Stimulated activated CD8-positive, alpha-beta memory T cell treated with anti-CD3 and anti-CD28 coated beads, Interleukin-2, amount 100 ng/mL, for 48 hours (primary cell): ENCODE results near the gene USP34.
"Not testable (repeated sequence)": the region's sequence is repeated elsewhere in the genome, so short reads cannot be mapped to it uniquely, and the experiment has no call there.

Experiments used
- DNase-seq, 2 donors: peaks; one replicate each; pipeline ENCODE4 v3.0.0-alpha.2; 2020; ENCODE audit warnings: low read depth in 2 of 2

The USP34 gene

DNA sequence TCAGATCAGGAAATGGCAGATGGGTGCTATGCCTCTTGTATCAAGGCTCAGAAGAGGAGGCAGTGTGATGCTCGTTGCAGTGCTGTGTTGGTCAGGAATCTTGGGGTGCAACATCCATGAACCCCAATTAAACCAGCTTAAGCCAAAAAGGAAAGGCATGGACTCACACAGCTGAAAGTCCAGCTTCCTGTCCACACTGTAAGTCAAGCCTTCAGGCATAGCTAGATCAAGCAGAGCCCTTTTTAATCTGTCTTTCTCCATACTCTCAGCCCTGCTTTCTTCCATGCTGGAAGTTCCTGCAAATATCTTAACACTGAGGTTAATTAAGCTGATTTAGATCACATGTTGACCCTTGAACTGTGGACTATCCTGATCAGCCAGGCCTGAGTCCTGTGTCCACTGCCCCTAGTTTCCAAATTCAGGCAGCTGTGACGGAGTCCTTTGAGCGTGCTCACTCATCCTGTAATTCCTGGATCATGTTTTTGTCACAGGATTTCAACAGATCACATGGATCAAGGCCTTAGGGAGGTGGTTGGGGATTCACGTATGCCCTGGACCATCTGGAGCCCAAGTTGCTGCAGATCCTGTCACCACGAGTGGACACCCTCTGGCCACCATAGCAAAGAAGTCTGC is 313.4 kb downstream of the USP34 start:
- DNase-seq = no peak

DNA sequence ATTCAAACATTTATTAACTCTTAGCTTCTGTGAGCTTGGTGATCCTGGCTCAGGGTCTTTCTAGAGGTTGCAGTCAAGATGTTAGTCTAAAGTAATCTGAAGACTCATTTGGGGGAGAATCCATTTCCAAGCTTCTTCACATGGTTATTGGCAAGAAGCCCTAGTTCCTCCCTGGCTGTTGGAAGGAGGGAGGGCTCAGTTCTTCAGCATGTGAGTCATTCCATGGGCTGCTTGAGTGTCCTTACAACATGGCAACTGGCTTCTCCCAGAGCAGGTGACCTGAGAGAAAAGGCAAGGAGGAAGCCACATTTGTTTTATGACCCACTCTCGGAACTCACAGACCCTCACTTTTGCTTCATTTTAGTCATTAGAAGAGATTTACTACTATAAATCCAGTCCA is 319.5 kb downstream of the USP34 start:
- DNase-seq = no peak

DNA sequence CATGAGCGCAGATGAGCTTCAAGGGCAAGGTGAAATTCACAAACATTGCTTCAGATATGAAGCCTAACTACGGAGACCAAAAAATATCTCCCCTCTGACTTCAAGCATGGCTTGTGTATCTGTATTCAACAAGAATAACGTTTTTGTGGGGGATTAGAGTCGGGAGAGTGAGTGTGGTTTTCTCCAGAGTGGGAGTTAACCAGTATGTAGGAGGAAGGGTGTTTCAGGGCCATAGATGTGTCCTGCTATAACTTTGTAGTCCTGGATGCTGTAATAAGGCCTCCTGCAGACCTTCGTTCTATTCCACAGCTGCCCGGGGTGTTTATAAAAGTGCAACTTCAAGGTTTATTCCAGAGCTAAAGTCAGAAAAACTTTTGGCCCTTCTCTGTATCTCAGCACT is 321.8 kb downstream of the USP34 start:
- no peak for DNase-seq

DNA sequence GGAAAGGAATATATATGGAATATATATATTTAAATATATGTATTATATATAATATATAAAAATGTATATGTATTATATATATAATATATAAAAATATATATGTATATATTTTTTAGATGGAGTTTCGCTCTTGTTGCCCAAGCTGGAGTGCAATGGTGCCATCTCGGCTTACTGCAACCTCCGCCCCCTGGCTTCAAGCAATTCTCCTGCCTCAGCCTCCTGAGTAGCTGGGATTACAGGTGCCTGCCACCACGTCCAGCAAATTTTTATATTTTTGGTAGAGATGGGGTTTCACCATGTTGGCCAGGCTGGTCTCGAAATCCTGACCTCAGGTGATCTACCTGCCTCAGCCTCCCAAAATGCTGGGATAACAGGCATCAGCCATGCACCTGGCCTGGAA is 322.8 kb downstream of the USP34 start:
- DNase-seq = not testable (repeated sequence)

DNA sequence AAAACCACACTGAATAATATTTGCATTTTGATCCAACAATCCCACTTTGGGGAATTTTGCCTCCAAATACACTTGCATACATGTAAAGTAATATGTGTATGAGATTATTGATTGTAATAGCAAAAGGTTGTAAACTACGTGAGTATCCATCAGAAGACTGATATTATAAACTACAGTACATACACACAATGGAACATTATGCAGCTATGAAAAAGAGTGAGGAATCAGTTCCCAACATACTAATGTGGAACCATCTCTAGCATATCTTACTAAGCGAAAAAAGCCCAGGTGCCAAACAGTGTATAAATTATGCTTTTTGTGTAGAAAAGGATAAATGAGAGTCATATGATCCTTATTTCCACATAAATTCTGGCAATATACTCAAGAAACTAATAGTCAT is 324.9 kb downstream of the USP34 start:
- no peak for DNase-seq

DNA sequence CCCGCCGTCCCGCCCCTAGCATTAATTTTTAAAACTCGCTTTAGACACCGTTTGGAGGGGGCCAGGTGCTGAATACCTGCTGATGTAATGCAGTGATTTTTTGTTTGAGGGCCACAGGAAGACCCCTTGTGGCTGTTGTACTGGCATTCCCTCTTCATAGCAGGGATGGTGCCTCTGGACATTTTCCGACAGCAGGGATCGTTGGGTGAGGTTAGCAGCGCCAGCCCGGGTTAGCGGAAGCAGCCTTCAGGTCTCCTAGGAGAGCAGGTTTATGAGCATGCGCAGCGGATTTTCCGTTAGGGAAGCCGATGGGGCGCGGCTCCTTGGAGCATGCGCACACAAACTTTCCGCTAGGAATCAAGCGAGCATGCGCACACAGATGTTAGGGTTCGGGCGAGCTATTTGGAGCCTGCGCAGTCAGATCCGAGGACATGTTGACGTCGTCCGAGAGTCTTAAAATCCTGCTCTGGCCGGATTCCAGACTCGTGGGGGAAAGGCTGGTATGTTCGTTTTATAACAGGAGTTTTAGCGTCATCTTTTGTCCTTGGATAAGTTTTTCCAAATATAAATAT is 326.1 kb downstream of the USP34 start:
- peak; percentile 84 to 89 for DNase-seq

DNA sequence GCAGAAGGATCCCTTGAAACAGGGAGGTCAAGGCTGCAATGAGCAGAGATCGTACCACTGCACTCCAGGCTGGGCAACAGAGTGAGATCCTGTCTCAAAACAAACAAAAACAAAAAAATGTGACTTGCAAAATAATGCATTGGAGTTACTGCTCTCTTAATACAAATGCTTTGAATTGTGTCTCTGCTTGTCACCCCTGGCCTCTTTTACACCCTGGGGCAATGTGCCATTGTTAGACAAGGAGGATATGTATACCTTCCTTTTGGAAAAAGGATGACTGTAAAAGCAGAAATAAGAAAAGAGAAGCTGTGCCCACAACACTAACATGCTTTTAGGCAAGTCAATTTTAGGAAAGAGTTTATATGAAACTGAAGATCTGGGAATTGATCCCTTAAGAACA is 329.7 kb downstream of the USP34 start:
- no peak for DNase-seq

DNA sequence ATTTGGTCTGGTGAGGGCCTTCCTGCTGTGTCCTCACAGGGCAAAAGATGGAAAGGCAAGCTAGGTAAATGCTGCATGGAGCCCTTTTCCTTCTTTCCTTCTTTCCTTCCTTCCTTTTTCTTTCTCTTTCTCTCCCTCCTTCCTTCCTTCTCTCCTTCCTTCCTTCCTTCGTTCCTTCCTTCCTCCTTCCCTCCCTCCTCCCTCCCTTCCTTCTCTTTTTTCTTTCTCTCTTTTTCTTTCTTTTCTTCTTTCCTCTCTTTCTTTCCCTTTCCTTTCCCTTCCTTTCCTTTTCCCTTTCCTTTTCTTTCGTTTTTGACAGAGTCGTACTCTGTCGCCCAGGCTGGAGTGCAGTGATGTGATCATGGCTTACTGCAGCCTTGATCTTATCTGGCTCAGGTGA is 332.0 kb downstream of the USP34 start:
- DNase-seq = no peak
